GM18507 (cell line): ENCODE results near the gene CLDN20.
A peak's percentile ranks its signal among the peaks of the same experiment; 100 is the strongest.
"Not testable (repeated sequence)": the region's sequence is repeated elsewhere in the genome, so short reads cannot be mapped to it uniquely, and the experiment has no call there.

Experiments
- DNase-seq: peaks from one replicate; pipeline ENCODE4 v3.0.0; 2011; ENCODE audit warnings: low read depth; ENCODE audit not compliant: insufficient read length; ENCODE audit errors: extremely low spot score
- FAIRE-seq: peaks from 2 replicates; lab custom pipeline; 2011; peaks lifted over from hg19 to GRCh38; lab: Jason Lieb, UNC

The CLDN20 gene

GRCh38 chr6:155263373-155264063 is at the start of gene CLDN20:
Gene CLDN20, plus strand, starts transcription at chr6:155264013. Its CDS starts 11,707 bp downstream, at chr6:155275720.
- FAIRE-seq (no peak), DNase-seq (no peak)

- FAIRE-seq (no peak), DNase-seq (no peak)
Observed at GRCh38 chr6:155215906-155216305, 47.9 kb upstream of the CLDN20 start.

GRCh38 chr6:155216312-155217046 is 47.3 kb upstream of the CLDN20 start:
- DNase-seq, result no peak
- FAIRE-seq, result no peak

- not testable (repeated sequence) for FAIRE-seq, DNase-seq
Observed at GRCh38 chr6:155218711-155219110, 45.1 kb upstream of the CLDN20 start.

- DNase-seq, result no peak
- FAIRE-seq, result no peak
Observed at GRCh38 chr6:155219299-155219698, 44.5 kb upstream of the CLDN20 start.

- DNase-seq, result no peak
- no peak for FAIRE-seq
Observed at GRCh38 chr6:155219858-155220301, 43.9 kb upstream of the CLDN20 start.

- DNase-seq (no peak), FAIRE-seq (no peak)
Observed at GRCh38 chr6:155221086-155221485, 42.7 kb upstream of the CLDN20 start.

GRCh38 chr6:155222506-155222905 is 41.3 kb upstream of the CLDN20 start:
- DNase-seq (no peak), FAIRE-seq (no peak)

- DNase-seq, result peak; percentile 58
- FAIRE-seq, result peak; percentile 97
Observed at GRCh38 chr6:155223646-155224451, 40.0 kb upstream of the CLDN20 start.

GRCh38 chr6:155224618-155225017 is 39.2 kb upstream of the CLDN20 start:
- FAIRE-seq (no peak), DNase-seq (no peak)

- no peak for FAIRE-seq
Observed at GRCh38 chr6:155227046-155227445, 36.8 kb upstream of the CLDN20 start.

GRCh38 chr6:155228546-155229166 is 35.2 kb upstream of the CLDN20 start:
- DNase-seq (no peak), FAIRE-seq (no peak)

More at GRCh38 chr6:155227046-155227445, 36.8 kb upstream of the CLDN20 start:
- DNase-seq, result no peak

- not testable (repeated sequence) for DNase-seq, FAIRE-seq
Observed at GRCh38 chr6:155230975-155231374, 32.8 kb upstream of the CLDN20 start.

GRCh38 chr6:155232848-155233247 is 31.0 kb upstream of the CLDN20 start:
- DNase-seq, result no peak
- no peak for FAIRE-seq

GRCh38 chr6:155234167-155234566 is 29.6 kb upstream of the CLDN20 start:
- FAIRE-seq, result no peak
- no peak for DNase-seq

- FAIRE-seq (no peak), DNase-seq (no peak)
Observed at GRCh38 chr6:155234687-155235086, 29.1 kb upstream of the CLDN20 start.

- DNase-seq (no peak), FAIRE-seq (no peak)
Observed at GRCh38 chr6:155235087-155235486, 28.7 kb upstream of the CLDN20 start.

GRCh38 chr6:155237613-155238012 is 26.2 kb upstream of the CLDN20 start:
- FAIRE-seq, result no peak
- no peak for DNase-seq

- no peak for FAIRE-seq
Observed at GRCh38 chr6:155240905-155241600, 22.8 kb upstream of the CLDN20 start.

More at GRCh38 chr6:155240905-155241600, 22.8 kb upstream of the CLDN20 start:
- no peak for DNase-seq
